H1 (cell line): ENCODE measurements around the gene SEC14L6. TPM values are rescaled to one million over a fixed set of nuclear protein-coding genes. Genes with fewer than 3 reads are reported as not detected.

ENCODE experiments used
- CTCF ChIA-PET: fragments of 300-600 bp; sonication (Branson Sonifier 250); formaldehyde crosslinking; loops from one replicate; lab custom pipeline; 2021; ENCODE audit not compliant: partially characterized antibody; lab: Charles Lee
- POLR2A ChIA-PET: fragments of 300-600 bp; sonication (Branson Sonifier 250); formaldehyde crosslinking; loops from one replicate; lab custom pipeline; 2021; ENCODE audit warnings: inconsistent platforms; ENCODE audit not compliant: partially characterized antibody; lab: Charles Lee
- DNase-seq, 2 experiments: peaks; one replicate each; pipeline versions ENCODE4 v3.0.0 to v3.0.0-alpha.2; 2010 to 2022; ENCODE audit warnings: low spot score in 2 of 2, low read depth in 1 of 2, mixed read lengths in 1 of 2
- FAIRE-seq: peaks from 2 replicates; lab custom pipeline; 2011; peaks lifted over from hg19 to GRCh38; lab: Jason Lieb, UNC
- H2AFZ ChIP-seq: 2 replicates; pipeline ENCODE4 v1.8.1; 2012; ENCODE audit warnings: low read length, inconsistent platforms
- H2AK5ac ChIP-seq: 2 replicates; pipeline ENCODE4 v1.6.1; 2013; ENCODE audit warnings: low read depth, low read length
- H2BK120ac ChIP-seq: replicated peaks from 2 replicates; pipeline ENCODE3; 2013; ENCODE audit warnings: low read depth, low read length, inconsistent platforms
- H2BK12ac ChIP-seq: 2 replicates; pipeline ENCODE4 v1.6.1; 2013; ENCODE audit warnings: low read depth, low read length
- H2BK15ac ChIP-seq: 2 replicates; pipeline ENCODE4 v1.6.1; 2013; ENCODE audit warnings: low read length
- H2BK20ac ChIP-seq: 2 replicates; pipeline ENCODE4 v1.6.1; 2013; ENCODE audit warnings: low read length
- H2BK5ac ChIP-seq: 2 replicates; pipeline ENCODE4 v1.6.1; 2013; ENCODE audit warnings: low read depth, low read length
- H3K14ac ChIP-seq: 2 replicates; pipeline ENCODE4 v1.6.1; 2013; ENCODE audit warnings: inconsistent platforms; ENCODE audit not compliant: insufficient read length
- H3K18ac ChIP-seq: 2 replicates; pipeline ENCODE4 v1.6.1; 2013; ENCODE audit warnings: low read length; ENCODE audit errors: extremely low read depth
- H3K23ac ChIP-seq: 2 replicates; pipeline ENCODE4 v1.6.1; 2013; ENCODE audit warnings: inconsistent platforms; ENCODE audit not compliant: insufficient read length
- H3K23me2 ChIP-seq: 2 replicates; pipeline ENCODE4 v1.6.1; 2013; ENCODE audit warnings: low read depth, low read length
- H3K27ac ChIP-seq: 2 replicates; pipeline ENCODE4 v1.6.1; 2011; ENCODE audit warnings: low read depth, low read length, inconsistent platforms
- H3K27me3 ChIP-seq, 4 experiments: replicated peaks in 1 of 4; 1 replicate in 1 of 4; 2 replicates in 3 of 4; pipeline versions ENCODE4 v1.6.1 to v1.8.1; 2011 to 2013; ENCODE audit warnings: low read length in 3 of 4, mild to moderate bottlenecking in 3 of 4, inconsistent platforms in 2 of 4, mixed read lengths in 2 of 4, moderate library complexity in 1 of 4; ENCODE audit not compliant: control insufficient read depth in 3 of 4, insufficient read depth in 3 of 4; ENCODE audit errors: extremely low read depth in 1 of 4
- H3K36me3 ChIP-seq, 4 experiments: 2 replicates each; pipeline versions ENCODE4 v1.6.1 to v1.8.1; 2011 to 2013; ENCODE audit warnings: mild to moderate bottlenecking in 4 of 4, low read length in 3 of 4, moderate library complexity in 2 of 4, control low read depth in 1 of 4, inconsistent platforms in 1 of 4; ENCODE audit not compliant: insufficient read depth in 4 of 4, control insufficient read depth in 2 of 4
- H3K4ac ChIP-seq: replicated peaks from 2 replicates; pipeline ENCODE3; 2013; ENCODE audit warnings: low read length, low read depth, mixed read lengths, inconsistent platforms; ENCODE audit not compliant: insufficient read length
- H3K4me1 ChIP-seq, 4 experiments: replicated peaks in 1 of 4; 1 replicate in 1 of 4; 2 replicates in 3 of 4; pipeline versions ENCODE4 v1.6.1 to v1.8.1; 2011 to 2013; ENCODE audit warnings: low read length in 3 of 4, inconsistent platforms in 2 of 4, mixed read lengths in 1 of 4; ENCODE audit not compliant: insufficient read depth in 4 of 4, control insufficient read depth in 3 of 4
- H3K4me2 ChIP-seq, 2 experiments: 2 replicates each; pipeline versions ENCODE4 v1.6.1 to v1.8.1; 2011 to 2013; ENCODE audit warnings: low read depth in 2 of 2, low read length in 2 of 2, control low read depth in 1 of 2, inconsistent platforms in 1 of 2, mild to moderate bottlenecking in 1 of 2; ENCODE audit not compliant: insufficient read depth in 1 of 2
- H3K4me3 ChIP-seq, 4 experiments: fragments of 200-600, 300-600 bp in 1 of 4; sonication (generic), shearing (Covaris generic), sonication (Bioruptor Twin) in 1 of 4; 2 replicates each; pipeline versions ENCODE4 v1.5.1 to v1.8.1; 2011 to 2016; ENCODE audit warnings: low read length in 4 of 4, low read depth in 3 of 4, control low read depth in 2 of 4, inconsistent platforms in 2 of 4, mild to moderate bottlenecking in 2 of 4, mixed read lengths in 1 of 4, moderate library complexity in 1 of 4; ENCODE audit not compliant: insufficient read depth in 2 of 4; ENCODE audit errors: extremely low read depth in 1 of 4
- H3K56ac ChIP-seq: replicated peaks from 2 replicates; pipeline ENCODE3; 2013; ENCODE audit warnings: low read depth, mild to moderate bottlenecking, mixed read lengths, low read length, inconsistent platforms; ENCODE audit not compliant: insufficient read length
- H3K79me1 ChIP-seq: 2 replicates; pipeline ENCODE4 v1.6.1; 2013; ENCODE audit warnings: low read depth, low read length, control low read depth
- H3K79me2 ChIP-seq, 2 experiments: 2 replicates each; pipeline versions ENCODE4 v1.6.1 to v1.8.1; 2012 to 2013; ENCODE audit warnings: low read length in 2 of 2, mild to moderate bottlenecking in 2 of 2, inconsistent platforms in 1 of 2; ENCODE audit not compliant: insufficient read depth in 2 of 2, control insufficient read depth in 1 of 2
- H3K9ac ChIP-seq, 4 experiments: replicated peaks in 1 of 4; 1 replicate in 1 of 4; 2 replicates in 3 of 4; pipeline versions ENCODE4 v1.6.1 to v1.8.1; 2011 to 2013; ENCODE audit warnings: low read depth in 3 of 4, low read length in 3 of 4, control low read depth in 2 of 4, mild to moderate bottlenecking in 2 of 4, moderate library complexity in 2 of 4, inconsistent platforms in 1 of 4; ENCODE audit errors: extremely low read depth in 1 of 4
- H3K9me3 ChIP-seq, 2 experiments: 2 replicates each; pipeline versions ENCODE4 v1.6.1 to v1.8.1; 2012 to 2013; ENCODE audit warnings: mild to moderate bottlenecking in 2 of 2, moderate library complexity in 2 of 2, control low read depth in 1 of 2, inconsistent platforms in 1 of 2, low read depth in 1 of 2, low read length in 1 of 2, mixed read lengths in 1 of 2; ENCODE audit not compliant: insufficient read depth in 2 of 2
- H4K20me1 ChIP-seq, 2 experiments: replicated peaks in 1 of 2; 2 replicates each; pipeline versions ENCODE3 to v1.8.1; 2011 to 2013; ENCODE audit warnings: inconsistent platforms in 2 of 2, low read length in 2 of 2, mild to moderate bottlenecking in 1 of 2; ENCODE audit not compliant: insufficient read depth in 2 of 2, control insufficient read depth in 1 of 2
- H4K5ac ChIP-seq: 2 replicates; pipeline ENCODE4 v1.6.1; 2013; ENCODE audit warnings: low read length, low read depth, mixed read lengths, inconsistent platforms; ENCODE audit not compliant: insufficient read length
- H4K8ac ChIP-seq: 2 replicates; pipeline ENCODE4 v1.8.0; 2013; ENCODE audit warnings: mild to moderate bottlenecking, moderate library complexity, low read length, inconsistent platforms; ENCODE audit not compliant: insufficient read depth; ENCODE audit errors: extremely low read depth
- H4K91ac ChIP-seq: replicated peaks from 2 replicates; pipeline ENCODE3; 2013; ENCODE audit warnings: low read length, mixed read lengths, inconsistent platforms; ENCODE audit not compliant: insufficient read length
- CBX8 ChIP-seq: fragments of 300-800, 300-1000 bp; sonication (generic); IDR thresholded peaks from 2 replicates; pipeline ENCODE4 v1.7.1; 2016; ENCODE audit warnings: low read depth, low read length, borderline replicate concordance
- EZH2 ChIP-seq: fragments of 200-600 bp; sonication (generic); IDR thresholded peaks from 2 replicates; pipeline ENCODE4 v1.7.1; 2012; ENCODE audit warnings: low read depth, mild to moderate bottlenecking, moderate library complexity, low read length, inconsistent platforms; ENCODE audit not compliant: severe bottlenecking
- HDAC2 ChIP-seq, 2 experiments: fragments of 300-600 bp in 1 of 2; sonication (generic) in 1 of 2; IDR thresholded peaks; 2 replicates each; pipeline ENCODE4 v1.6.1; 2011 to 2012; ENCODE audit warnings: low read depth in 2 of 2, low read length in 2 of 2, mild to moderate bottlenecking in 2 of 2, moderate library complexity in 2 of 2, borderline replicate concordance in 1 of 2, inconsistent platforms in 1 of 2
- POLR2AphosphoS5 ChIP-seq: IDR thresholded peaks from 2 replicates; pipeline ENCODE4 v1.6.1; 2011; ENCODE audit warnings: low read depth, low read length
- RAD21 ChIP-seq, 2 experiments: IDR thresholded peaks in 1 of 2; conservative IDR thresholded peaks in 1 of 2; 2 replicates each; pipeline ENCODE4 v1.6.1; 2011; ENCODE audit warnings: low read depth in 2 of 2, low read length in 2 of 2, improper control_type of control experiment in 1 of 2, inconsistent platforms in 1 of 2, mild to moderate bottlenecking in 1 of 2, moderate library complexity in 1 of 2
- SUZ12 ChIP-seq: fragments of 200-600 bp; sonication (generic); IDR thresholded peaks from 2 replicates; pipeline ENCODE4 v1.6.1; 2012; ENCODE audit warnings: mild to moderate bottlenecking, inconsistent platforms, low read length, moderate library complexity, mixed read lengths
- TAF1 ChIP-seq: IDR thresholded peaks from 2 replicates; pipeline ENCODE4 v1.6.1; 2011; ENCODE audit warnings: mild to moderate bottlenecking, low read depth, low read length
- WGBS, 2 experiments: shearing (Covaris generic) in 1 of 2; methylation state at CpG; one replicate each; pipeline versions ENCODE4 v1.1.6 to v1.1.7; 2013 to 2015; ENCODE audit warnings: low lambda C conversion rate in 2 of 2, mixed read lengths in 2 of 2, inconsistent platforms in 1 of 2, low coverage in 1 of 2, missing lambda C conversion rate in 1 of 2; ENCODE audit not compliant: insufficient replicate concordance in 2 of 2, insufficient coverage in 1 of 2, insufficient read length in 1 of 2; ENCODE audit errors: extremely low coverage in 1 of 2, missing lambda C conversion rate in 1 of 2; 5-methylcytosine and 5-hydroxymethylcytosine counted together
- polyA plus RNA-seq, 7 experiments: library from polyadenylated mRNA; depleted of rRNA in 3 of 7; stranded (reverse) in 5 of 7; unstranded in 2 of 7; fragments of >200 nt in 5 of 7; fragments of 200-250 nt in 2 of 7; gene quantifications; 1 replicate in 5 of 7; 2 replicates in 1 of 7; 4 replicates in 1 of 7; pipeline versions ENCODE4 v1.2.1 to v1.2.3, GENCODE V29; 2011 to 2013; ENCODE audit warnings: missing spikeins in 2 of 7, mixed read lengths in 2 of 7
- total RNA-seq: library from RNA; stranded (reverse); fragmentation: NEBNext Ultra II Directional; extraction: Animal tissue kit (Norgen Biotek cat#: 25700); gene quantifications from 2 replicates; pipeline ENCODE4 v1.2.1, GENCODE V29; 2021

The SEC14L6 gene
- total and polyA plus RNA-seq, 2 of the 8 experiments (the other 6 are each of a cell fraction or from before 2014, with no cell fraction given): 0.63 to 2.1 TPM

DNA sequence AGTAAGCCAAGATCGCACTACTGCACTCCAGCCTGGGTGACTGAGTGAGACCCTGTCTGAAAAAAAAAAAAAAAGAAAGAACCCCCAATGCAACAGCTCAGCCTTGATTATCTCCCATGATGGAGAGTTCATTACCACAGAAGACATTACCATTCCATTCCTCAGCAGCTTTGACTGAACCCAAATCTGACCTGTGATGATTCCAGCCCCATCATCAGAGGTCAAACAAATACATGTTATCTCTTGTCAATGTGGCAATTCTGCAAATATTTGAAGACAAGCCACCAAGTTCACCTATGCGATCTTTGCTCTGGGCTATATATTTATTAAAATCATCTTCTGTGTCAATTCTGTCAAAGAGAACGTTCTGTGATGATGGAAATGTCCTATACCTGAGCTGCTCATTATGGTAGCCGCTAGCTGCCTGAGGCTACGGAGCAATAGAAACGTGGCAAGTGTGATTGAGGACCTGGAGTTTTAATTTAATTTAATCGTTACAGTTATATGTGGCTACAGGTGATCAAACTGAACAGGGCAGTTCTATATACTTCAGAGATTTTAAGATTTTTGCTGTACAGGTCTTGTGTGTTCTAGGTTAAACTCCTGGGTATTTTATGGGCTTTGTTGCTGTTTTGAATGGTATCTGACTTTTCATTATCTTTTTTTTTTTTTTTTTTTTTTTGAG lies 48.9 kb downstream of the SEC14L6 start:
- 83% methylated on average over 6 of the region's 7 CpGs; no CpG with 5 or more reads in 1 of the 2 experiments for WGBS, 2 experiments
- Histone ChIP-seq H3K9ac (no peak overlapping the region), H2BK15ac (no peak overlapping the region), H3K27ac (no peak overlapping the region), H3K14ac (no peak overlapping the region), H2AK5ac (no peak overlapping the region), H3K79me2 (no peaks in the 10 kb centered on the region), H4K5ac (no peak overlapping the region), H3K79me1 (no peaks in the 10 kb centered on the region), H3K56ac (no peak overlapping the region), H3K23me2 (no peaks in the 10 kb centered on the region), H3K23ac (no peak overlapping the region), H2AFZ (no peak overlapping the region), H2BK20ac (no peak overlapping the region), H3K4ac (no peak overlapping the region), H3K18ac (no peak overlapping the region), H2BK5ac (no peak overlapping the region), H3K4me3 (no peak overlapping the region), H3K27me3 (no peaks in the 10 kb centered on the region), H2BK12ac (no peak overlapping the region), H4K20me1 (no peaks in the 10 kb centered on the region), H3K4me1 (no peaks in the 10 kb centered on the region; a peak in 1 of 7 replicates), H3K4me2 (no peak overlapping the region), H4K8ac (no peak overlapping the region), H4K91ac (no peak overlapping the region), H2BK120ac (no peak overlapping the region), H3K36me3 (no peaks in the 10 kb centered on the region), H3K9me3 (no peaks in the 10 kb centered on the region)
- POLR2A ChIA-PET: interaction anchor here (0.6 kb wide), 1 partner anchor 651 kb away, joined by 3 read pairs; no protein-coding TSS in a partner anchor
- DNase-seq (no peak), FAIRE-seq (no peak)
- CTCF ChIA-PET: interaction anchor here (0.6 to 1.7 kb wide), 4 partner anchors 9 to 67 kb away, joined by 3 to 4 read pairs (median 3); no protein-coding TSS in a partner anchor
- TF ChIP-seq CBX8 (no peak), POLR2AphosphoS5 (no peak), HDAC2 (IDR thresholded peaks at IDR 0.05; ENCODE audit: borderline replicate concordance in 1 of 2, low read depth in 2 of 2, low read length in 2 of 2) (no peak), RAD21 (IDR thresholded peaks at IDR 0.05 in 1 of 2, conservative IDR thresholded peaks at IDR 0.05 in 1 of 2; ENCODE audit: low read depth in 2 of 2, low read length in 2 of 2) (no peak), TAF1 (no peak), SUZ12 (no peak), EZH2 (no peak)
